ENCODE measurements around the gene ISY1.
"Not testable (repeated sequence)": the region's sequence is repeated elsewhere in the genome, so short reads cannot be mapped to it uniquely, and the experiment has no call there.

The ISY1 gene

DNA sequence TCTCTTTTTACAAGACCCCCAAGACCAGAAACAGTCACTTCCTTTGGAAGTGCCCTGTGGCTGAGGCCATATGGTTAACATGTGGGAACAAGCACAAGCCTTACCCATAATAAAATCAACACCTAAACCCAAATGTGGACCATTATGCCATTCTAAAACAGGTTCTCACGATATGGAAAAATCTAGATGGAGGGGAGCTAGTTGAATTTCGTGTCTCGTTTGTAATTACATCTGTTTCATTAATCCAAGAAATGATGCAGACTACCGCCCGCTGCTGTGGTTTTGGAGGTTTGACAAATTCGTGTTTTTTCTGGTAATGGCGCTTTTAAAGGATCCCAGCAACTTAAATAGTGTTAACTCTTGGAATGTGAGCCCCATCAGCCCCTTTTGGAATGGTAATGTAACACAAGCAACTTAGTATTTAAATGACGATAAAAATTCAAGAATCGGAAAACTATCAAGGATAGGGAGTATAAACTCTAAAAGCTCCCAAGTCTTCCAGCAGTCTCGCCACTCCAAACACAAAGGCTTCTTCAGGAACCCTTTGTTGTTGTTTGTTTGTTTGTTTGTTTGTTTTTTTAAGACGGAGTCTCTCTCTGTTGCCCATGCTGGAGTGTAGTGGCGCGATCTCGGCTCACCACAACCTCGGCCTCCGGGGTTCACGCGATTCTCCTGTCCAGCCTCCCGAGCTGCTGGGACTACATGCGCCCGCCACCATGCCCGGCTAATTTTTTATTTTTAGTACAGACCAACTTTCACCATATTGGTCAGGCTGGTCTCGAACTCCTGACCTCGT is 21.7 kb upstream of the ISY1 start:
- peak overlapping the region; percentile 99 for H3K9ac ChIP-seq (ENCODE audit: insufficient read length, low read depth)
- no peaks in the 10 kb centered on the region for H3K27me3 ChIP-seq (ENCODE audit: insufficient read depth, insufficient read length)
- peak overlapping the region; percentile 99 for H3K4me3 ChIP-seq (ENCODE audit: insufficient read length, low read depth)
- no peaks in the 10 kb centered on the region for H3K9me3 ChIP-seq (ENCODE audit: insufficient read depth, low read length)
- H3K4me1 ChIP-seq (ENCODE audit: insufficient read depth, insufficient read length): no peaks in the 10 kb centered on the region
- no peak for DNase-seq (ENCODE audit: low read depth, low spot score)
- peaks cover 44% of the 10 kb centered on the region for H3K36me3 ChIP-seq (ENCODE audit: insufficient read depth, insufficient read length, low read length)
- TF ChIP-seq ZNF274 (IDR thresholded peaks at IDR 0.05; ENCODE audit: low read depth, low read length) (no peak), YY1 (IDR thresholded peaks at IDR 0.05; ENCODE audit: insufficient read depth, insufficient read length) (no peak), SUZ12 (IDR thresholded peaks at IDR 0.05; ENCODE audit: extremely low read depth, insufficient read depth, insufficient read length) (no peak)

DNA sequence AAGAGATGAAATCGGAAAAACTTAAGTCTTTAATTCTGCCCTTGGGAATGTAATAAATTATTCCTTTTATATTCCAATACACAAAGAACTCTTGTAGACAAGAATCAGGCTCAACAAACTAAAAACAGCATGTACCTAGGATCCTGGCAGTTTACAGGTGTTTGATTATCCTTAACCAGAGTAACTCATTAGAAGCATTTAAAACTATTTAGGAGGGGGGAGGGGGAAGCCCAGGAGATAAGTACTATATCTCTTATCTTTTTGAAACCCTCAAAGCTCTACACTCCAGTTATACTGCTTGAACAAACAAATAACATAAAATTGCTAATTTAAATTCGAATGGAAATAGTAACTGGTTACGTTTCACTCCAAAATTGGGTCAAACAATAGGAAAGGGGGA is 21.0 kb upstream of the ISY1 start:
- Histone ChIP-seq H3K9ac (ENCODE audit: insufficient read length, low read depth) (peak overlapping the region; percentile 99), H3K27me3 (ENCODE audit: insufficient read depth, insufficient read length) (no peaks in the 10 kb centered on the region), H3K4me3 (ENCODE audit: insufficient read length, low read depth) (peak overlapping the region; percentile 99), H3K9me3 (ENCODE audit: insufficient read depth, low read length) (no peaks in the 10 kb centered on the region), H3K4me1 (ENCODE audit: insufficient read depth, insufficient read length) (no peaks in the 10 kb centered on the region), H3K36me3 (ENCODE audit: insufficient read depth, insufficient read length, low read length) (peaks cover 52% of the 10 kb centered on the region)
- TF ChIP-seq SUZ12 (IDR thresholded peaks at IDR 0.05; ENCODE audit: extremely low read depth, insufficient read depth, insufficient read length) (no peak), YY1 (IDR thresholded peaks at IDR 0.05; ENCODE audit: insufficient read depth, insufficient read length) (no peak), ZNF274 (IDR thresholded peaks at IDR 0.05; ENCODE audit: low read depth, low read length) (no peak)
- no peak for DNase-seq (ENCODE audit: low read depth, low spot score)

DNA sequence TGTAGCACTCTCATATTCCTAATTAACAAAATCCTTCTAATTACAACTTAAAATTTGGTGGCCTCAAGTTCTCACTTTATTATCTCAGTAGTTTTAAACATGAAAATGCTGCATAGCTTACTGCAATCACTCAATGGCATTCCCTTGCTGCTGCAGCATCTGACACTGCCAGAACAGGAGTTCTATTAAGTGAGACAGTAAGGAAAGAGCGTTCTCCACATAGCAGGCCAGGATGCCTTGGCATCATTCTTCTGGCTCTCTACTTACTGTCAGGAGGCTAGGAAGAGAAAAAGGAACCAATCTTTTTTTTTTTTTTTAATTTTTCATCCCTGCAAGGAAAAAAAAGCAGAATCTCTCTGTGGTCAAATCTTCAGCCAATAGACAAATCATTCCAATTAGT is 19.6 kb upstream of the ISY1 start:
- Histone ChIP-seq H3K9me3 (ENCODE audit: insufficient read depth, low read length) (no peaks in the 10 kb centered on the region), H3K27me3 (ENCODE audit: insufficient read depth, insufficient read length) (no peaks in the 10 kb centered on the region), H3K4me1 (ENCODE audit: insufficient read depth, insufficient read length) (no peaks in the 10 kb centered on the region), H3K36me3 (ENCODE audit: insufficient read depth, insufficient read length, low read length) (peaks cover 65% of the 10 kb centered on the region), H3K4me3 (ENCODE audit: insufficient read length, low read depth) (no peak overlapping the region), H3K9ac (ENCODE audit: insufficient read length, low read depth) (peak overlapping the region; percentile 58)
- no peak for DNase-seq (ENCODE audit: low read depth, low spot score)
- TF ChIP-seq SUZ12 (IDR thresholded peaks at IDR 0.05; ENCODE audit: extremely low read depth, insufficient read depth, insufficient read length): no peak
- TF ChIP-seq YY1 (IDR thresholded peaks at IDR 0.05; ENCODE audit: insufficient read depth, insufficient read length): no peak
- no peak for TF ChIP-seq ZNF274 (IDR thresholded peaks at IDR 0.05; ENCODE audit: low read depth, low read length)

DNA sequence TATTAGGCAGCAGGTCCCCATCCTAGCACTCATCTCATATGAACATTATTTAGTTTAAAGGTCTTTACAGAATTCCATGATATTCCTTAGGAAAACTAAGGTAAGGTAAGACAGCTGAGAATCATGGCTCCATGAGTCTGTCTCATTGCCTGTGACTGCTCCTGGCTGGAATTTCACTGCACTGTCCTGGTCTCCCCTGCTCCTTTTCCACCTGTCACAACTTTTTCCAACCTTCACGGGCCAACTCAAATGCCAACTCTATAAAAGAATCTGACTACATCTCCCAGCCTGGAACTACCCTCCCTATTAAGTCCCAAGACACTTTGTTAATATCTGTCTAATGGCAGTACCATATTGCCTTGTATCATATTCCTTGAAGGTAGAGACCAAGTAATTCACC is 15.2 kb upstream of the ISY1 start:
- no peak for TF ChIP-seq ZNF274 (IDR thresholded peaks at IDR 0.05; ENCODE audit: low read depth, low read length)
- TF ChIP-seq SUZ12 (IDR thresholded peaks at IDR 0.05; ENCODE audit: extremely low read depth, insufficient read depth, insufficient read length): no peak
- no peak for TF ChIP-seq YY1 (IDR thresholded peaks at IDR 0.05; ENCODE audit: insufficient read depth, insufficient read length)
- peaks cover 89% of the 10 kb centered on the region for H3K36me3 ChIP-seq (ENCODE audit: insufficient read depth, insufficient read length, low read length)
- H3K27me3 ChIP-seq (ENCODE audit: insufficient read depth, insufficient read length): no peaks in the 10 kb centered on the region
- no peak overlapping the region for H3K4me3 ChIP-seq (ENCODE audit: insufficient read length, low read depth)
- H3K9me3 ChIP-seq (ENCODE audit: insufficient read depth, low read length): no peaks in the 10 kb centered on the region
- no peak overlapping the region for H3K9ac ChIP-seq (ENCODE audit: insufficient read length, low read depth)
- no peaks in the 10 kb centered on the region for H3K4me1 ChIP-seq (ENCODE audit: insufficient read depth, insufficient read length)
- no peak for DNase-seq (ENCODE audit: low read depth, low spot score)

DNA sequence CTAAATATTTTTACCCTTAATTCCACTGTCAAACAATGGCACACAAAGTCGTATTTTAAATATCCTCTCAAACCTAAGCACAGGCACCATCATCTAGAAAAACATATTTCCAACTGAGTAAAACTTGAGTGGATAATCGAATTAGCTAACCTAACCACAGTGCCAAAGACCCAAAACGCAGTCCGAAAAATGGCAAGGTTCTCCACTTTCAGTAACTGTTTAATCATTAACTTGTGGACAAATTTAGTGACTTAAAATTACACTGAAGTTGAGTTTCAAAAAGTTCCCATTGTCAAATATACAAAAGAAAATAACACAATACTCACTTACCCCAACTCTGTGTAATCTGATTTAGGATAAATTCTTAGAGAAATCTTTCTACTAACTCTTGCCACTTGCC is 12.9 kb upstream of the ISY1 start:
- H3K27me3 ChIP-seq (ENCODE audit: insufficient read depth, insufficient read length): no peaks in the 10 kb centered on the region
- H3K9me3 ChIP-seq (ENCODE audit: insufficient read depth, low read length): no peaks in the 10 kb centered on the region
- no peaks in the 10 kb centered on the region for H3K4me1 ChIP-seq (ENCODE audit: insufficient read depth, insufficient read length)
- no peak overlapping the region for H3K9ac ChIP-seq (ENCODE audit: insufficient read length, low read depth)
- DNase-seq (ENCODE audit: low read depth, low spot score): no peak
- no peak overlapping the region for H3K4me3 ChIP-seq (ENCODE audit: insufficient read length, low read depth)
- peaks cover 89% of the 10 kb centered on the region for H3K36me3 ChIP-seq (ENCODE audit: insufficient read depth, insufficient read length, low read length)
- no peak for TF ChIP-seq SUZ12 (IDR thresholded peaks at IDR 0.05; ENCODE audit: extremely low read depth, insufficient read depth, insufficient read length)
- no peak for TF ChIP-seq YY1 (IDR thresholded peaks at IDR 0.05; ENCODE audit: insufficient read depth, insufficient read length)
- no peak for TF ChIP-seq ZNF274 (IDR thresholded peaks at IDR 0.05; ENCODE audit: low read depth, low read length)

DNA sequence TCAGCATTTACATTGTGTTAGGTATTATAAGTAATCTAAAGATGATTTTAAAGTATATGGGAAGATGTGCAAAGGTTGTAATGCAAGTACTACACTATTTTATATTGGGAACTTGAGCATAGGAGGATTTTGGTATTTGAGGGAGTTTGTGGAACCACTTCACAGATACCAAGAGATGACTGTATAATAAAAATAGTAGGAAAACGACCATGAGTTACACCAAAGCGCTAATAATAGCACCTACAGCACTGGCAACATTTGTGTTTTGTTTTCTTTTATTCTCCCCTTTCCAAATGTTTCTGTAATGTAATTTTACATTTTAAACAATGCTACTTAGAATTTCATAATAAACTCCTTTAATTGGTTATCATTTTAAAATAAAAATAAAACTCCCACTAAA is 12.3 kb upstream of the ISY1 start:
- no peak for TF ChIP-seq ZNF274 (IDR thresholded peaks at IDR 0.05; ENCODE audit: low read depth, low read length)
- TF ChIP-seq SUZ12 (IDR thresholded peaks at IDR 0.05; ENCODE audit: extremely low read depth, insufficient read depth, insufficient read length): no peak
- TF ChIP-seq YY1 (IDR thresholded peaks at IDR 0.05; ENCODE audit: insufficient read depth, insufficient read length): no peak
- Histone ChIP-seq H3K9ac (ENCODE audit: insufficient read length, low read depth) (no peak overlapping the region), H3K36me3 (ENCODE audit: insufficient read depth, insufficient read length, low read length) (peaks cover 84% of the 10 kb centered on the region), H3K9me3 (ENCODE audit: insufficient read depth, low read length) (no peaks in the 10 kb centered on the region), H3K27me3 (ENCODE audit: insufficient read depth, insufficient read length) (no peaks in the 10 kb centered on the region), H3K4me3 (ENCODE audit: insufficient read length, low read depth) (no peak overlapping the region), H3K4me1 (ENCODE audit: insufficient read depth, insufficient read length) (no peaks in the 10 kb centered on the region)
- no peak for DNase-seq (ENCODE audit: low read depth, low spot score)

DNA sequence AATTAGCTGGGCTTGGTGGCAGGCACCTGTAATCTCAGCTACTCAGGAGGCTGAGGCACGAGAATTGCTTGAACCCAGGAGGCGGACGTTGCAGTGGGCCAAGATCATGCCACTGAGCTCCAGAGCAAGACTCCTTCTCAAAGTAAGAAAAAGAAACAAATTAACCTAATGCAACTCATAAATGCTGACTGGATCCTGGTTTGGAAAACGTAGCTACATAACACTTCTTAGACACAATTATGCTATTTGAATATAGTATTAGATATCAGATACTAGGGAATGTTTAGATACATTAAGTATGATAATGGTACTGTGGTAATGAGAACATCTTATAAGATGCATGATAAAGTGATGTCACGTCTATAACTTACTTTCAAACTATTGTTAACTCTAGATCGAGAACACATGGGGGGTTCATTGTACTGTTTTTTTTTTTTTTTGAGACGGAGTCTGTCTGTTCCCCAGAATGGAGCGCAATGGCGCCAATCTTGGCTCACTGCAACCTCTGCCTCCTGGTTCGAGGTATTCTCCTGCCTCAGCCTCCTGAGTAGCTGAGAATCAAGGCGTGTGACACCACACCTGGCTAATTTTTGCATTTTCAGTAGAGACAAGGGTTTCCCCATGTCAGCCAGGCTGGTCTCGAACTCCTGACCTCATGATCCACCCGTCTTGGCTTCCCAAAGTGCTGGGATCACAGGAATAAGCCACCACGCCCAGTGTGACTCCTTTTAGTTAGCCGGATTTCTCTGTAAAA is 5.9 kb upstream of the ISY1 start:
- TF ChIP-seq ZNF274 (IDR thresholded peaks at IDR 0.05; ENCODE audit: low read depth, low read length) (no peak), YY1 (IDR thresholded peaks at IDR 0.05; ENCODE audit: insufficient read depth, insufficient read length) (no peak)
- no peaks in the 10 kb centered on the region for H3K4me1 ChIP-seq (ENCODE audit: insufficient read depth, insufficient read length)
- H3K9me3 ChIP-seq (ENCODE audit: insufficient read depth, low read length): no peaks in the 10 kb centered on the region
- H3K36me3 ChIP-seq (ENCODE audit: insufficient read depth, insufficient read length, low read length): peaks cover 57% of the 10 kb centered on the region
- no peak for DNase-seq (ENCODE audit: low read depth, low spot score)
- no peaks in the 10 kb centered on the region for H3K27me3 ChIP-seq (ENCODE audit: insufficient read depth, insufficient read length)
- no peak overlapping the region for H3K4me3 ChIP-seq (ENCODE audit: insufficient read length, low read depth)
- H3K9ac ChIP-seq (ENCODE audit: insufficient read length, low read depth): no peak overlapping the region

DNA sequence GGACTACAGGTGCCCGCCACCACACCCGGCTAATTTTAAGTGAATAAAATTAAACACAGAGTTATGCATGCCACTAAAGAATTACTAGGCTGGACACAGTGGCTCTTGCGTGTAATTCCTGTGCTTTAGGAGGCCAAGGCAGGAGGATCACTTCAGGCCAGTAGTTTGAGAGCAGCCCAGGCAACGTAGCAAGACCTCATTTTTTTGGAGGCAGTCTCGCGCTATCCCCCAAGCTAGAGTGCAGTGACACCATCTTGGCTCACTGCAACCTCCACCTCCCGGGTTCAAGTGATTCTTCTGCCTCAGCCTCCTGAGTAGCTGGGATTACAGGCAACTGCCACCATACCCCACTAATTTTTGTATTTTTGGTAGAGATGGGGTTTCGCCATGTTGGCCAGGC is 4.7 kb upstream of the ISY1 start:
- H3K36me3 ChIP-seq (ENCODE audit: insufficient read depth, insufficient read length, low read length): peaks cover 46% of the 10 kb centered on the region
- not testable (repeated sequence) for DNase-seq (ENCODE audit: low read depth, low spot score); H3K9me3 ChIP-seq (ENCODE audit: insufficient read depth, low read length); H3K27me3 ChIP-seq (ENCODE audit: insufficient read depth, insufficient read length); H3K9ac ChIP-seq (ENCODE audit: insufficient read length, low read depth); H3K4me1 ChIP-seq (ENCODE audit: insufficient read depth, insufficient read length); H3K4me3 ChIP-seq (ENCODE audit: insufficient read length, low read depth)
